ENCODE results near the gene REXO1. TPM values are rescaled to one million over a fixed set of nuclear protein-coding genes. Genes with fewer than 3 reads are reported as not detected.
A peak's percentile ranks its signal among the peaks of the same experiment; 100 is the strongest.

The REXO1 gene
- total and polyA plus RNA-seq, 9 donors: 4.8 to 46.7 (median 25.8) TPM

GRCh38 chr19:1861599-1862031 lies 13.3 kb upstream of the REXO1 start:
- WGBS, 3 donors: 17 to 29% (median 27%) methylated on average over 23 of the region's 23 CpGs
- H3K4me3 ChIP-seq: no peak overlapping the region

GRCh38 chr19:1860821-1861598 lies 12.7 kb upstream of the REXO1 start:
- no peak overlapping the region for H3K4me3 ChIP-seq
- H3K36me3 ChIP-seq: no peaks in the 10 kb centered on the region
- peaks cover 29% of the 10 kb centered on the region for H3K4me1 ChIP-seq (ENCODE audit: insufficient read depth)
- no peaks in the 10 kb centered on the region for H3K27me3 ChIP-seq
- DNase-seq: peak in 3 of 5 donors; percentile 57 to 67 (median 64)
- no peak for TF ChIP-seq EP300 (IDR thresholded peaks at IDR 0.05)
- no peak for TF ChIP-seq CTCF (IDR thresholded peaks at IDR 0.05)
- no peak for TF ChIP-seq POLR2A (IDR thresholded peaks at IDR 0.05)
- no peaks in the 10 kb centered on the region for H3K9me3 ChIP-seq
- 51 to 62% (median 60%) methylated on average over 28 of the region's 28 CpGs for WGBS, 3 donors
- intact Hi-C loops (cut with DNase I): no loop called here
- no peak overlapping the region for H3K27ac ChIP-seq

More at GRCh38 chr19:1861599-1862031, 13.3 kb upstream of the REXO1 start:
- Histone ChIP-seq H3K4me1 (ENCODE audit: insufficient read depth) (peaks cover 23% of the 10 kb centered on the region), H3K27me3 (no peaks in the 10 kb centered on the region), H3K36me3 (no peaks in the 10 kb centered on the region), H3K9me3 (no peaks in the 10 kb centered on the region), H3K27ac (peak overlapping the region; percentile 41 to 61)
- TF ChIP-seq EP300 (IDR thresholded peaks at IDR 0.05) (no peak), POLR2A (IDR thresholded peaks at IDR 0.05) (no peak), CTCF (IDR thresholded peaks at IDR 0.05) (no peak)
- peak in 2 of 5 donors; percentile 44 to 57 for DNase-seq
- intact Hi-C loops (cut with DNase I): no loop called here

- DNase-seq: peak; percentile 78 to 86 (median 82)
- H3K27ac ChIP-seq: peak overlapping the region in 1 of 2 donors; percentile 27
- H3K9me3 ChIP-seq: no peaks in the 10 kb centered on the region
- peaks cover 31% of the 10 kb centered on the region for H3K4me1 ChIP-seq (ENCODE audit: insufficient read depth)
- peak; percentile 13 for TF ChIP-seq POLR2A (IDR thresholded peaks at IDR 0.05)
- no peak for TF ChIP-seq EP300 (IDR thresholded peaks at IDR 0.05)
- intact Hi-C loops (cut with DNase I): no loop called here
- no peak overlapping the region for H3K4me3 ChIP-seq
- WGBS, 3 donors: 11 to 27% (median 17%) methylated on average over 14 to 32 of the region's 32 CpGs
- H3K36me3 ChIP-seq: no peaks in the 10 kb centered on the region
- no peaks in the 10 kb centered on the region for H3K27me3 ChIP-seq
Observed at GRCh38 chr19:1860042-1860775, 11.9 kb upstream of the REXO1 start.

GRCh38 chr19:1859331-1859781 lies 11.1 kb upstream of the REXO1 start:
- peaks cover 28% of the 10 kb centered on the region for H3K4me1 ChIP-seq (ENCODE audit: insufficient read depth)
- no peak overlapping the region for H3K4me3 ChIP-seq
- H3K36me3 ChIP-seq: no peaks in the 10 kb centered on the region
- DNase-seq: no peak
- no peaks in the 10 kb centered on the region for H3K27me3 ChIP-seq
- intact Hi-C loops (cut with DNase I): no loop called here
- H3K27ac ChIP-seq: peak overlapping the region in 1 of 2 donors; percentile 27
- no peaks in the 10 kb centered on the region for H3K9me3 ChIP-seq
- TF ChIP-seq EP300 (IDR thresholded peaks at IDR 0.05): no peak
- no peak for TF ChIP-seq POLR2A (IDR thresholded peaks at IDR 0.05)
- no peak for TF ChIP-seq CTCF (IDR thresholded peaks at IDR 0.05)
- 53 to 66% (median 62%) methylated on average over 18 of the region's 18 CpGs for WGBS, 3 donors
